Measurements from ENCODE around the gene AP3B1. TPM values are rescaled to one million over a fixed set of nuclear protein-coding genes. Genes with fewer than 3 reads are reported as not detected.
"Not testable (repeated sequence)": the region's sequence is repeated elsewhere in the genome, so short reads cannot be mapped to it uniquely, and the experiment has no call there.

Gene AP3B1
- total RNA-seq, 2 experiments from 2014 or later = 32.5 to 39.5 TPM

- peaks cover 60% of the 10 kb centered on the region for H3K36me3 ChIP-seq (ENCODE audit: insufficient read depth, low read length)
- peaks cover 12% of the 10 kb centered on the region; the same call in 1 of the 2 replicates for H3K9me3 ChIP-seq (ENCODE audit: low read length)
- no peak overlapping the region for H2AFZ ChIP-seq (ENCODE audit: low read length)
- no peak overlapping the region for H3K4me3 ChIP-seq (ENCODE audit: low read depth, low read length, poor library complexity, severe bottlenecking)
- H4K20me1 ChIP-seq (ENCODE audit: insufficient read depth, low read length) = no peaks in the 10 kb centered on the region
- intact Hi-C loops (cut with micrococcal nuclease; ENCODE audit: unreplicated experiment) = no loop called here
- H3K4me1 ChIP-seq (ENCODE audit: insufficient read depth, low read length, poor library complexity, severe bottlenecking) = no peaks in the 10 kb centered on the region
- no peak for TF ChIP-seq CTCF (conservative IDR thresholded peaks at IDR 0.05; ENCODE audit: low read length)
- CTCF ChIA-PET (ENCODE audit: unreplicated experiment) = no interaction called here
- no TSS peak for BruUV-seq (replicated peaks)
- H3K79me2 ChIP-seq (ENCODE audit: insufficient read depth, low read depth, low read length) = no peaks in the 10 kb centered on the region
- no peak overlapping the region for H3K27ac ChIP-seq (ENCODE audit: low read depth, low read length, poor library complexity, severe bottlenecking)
- POLR2A ChIA-PET = interaction anchor here (0.6 to 1.3 kb wide), 2 partner anchors 9 to 1029 kb away, joined by 4 to 5 read pairs; no protein-coding TSS in a partner anchor
- no peak overlapping the region for H3K4me2 ChIP-seq (ENCODE audit: low read length)
- no peaks in the 10 kb centered on the region for H3K9me2 ChIP-seq (ENCODE audit: insufficient read depth, low read length)
- DNase-seq (ENCODE audit: low spot score) = no peak
These were observed 90.3 kb downstream of the AP3B1 start for GRCh38 chr5:78204241-78204640.

- H3K9me3 ChIP-seq (ENCODE audit: low read length) = peaks cover 12% of the 10 kb centered on the region; the same call in 1 of the 2 replicates
- BruUV-seq (replicated peaks) = no TSS peak
- intact Hi-C loops (cut with micrococcal nuclease; ENCODE audit: unreplicated experiment) = no loop called here
- ChIA-PET CTCF (ENCODE audit: unreplicated experiment) (no interaction called here), POLR2A (interaction anchor here (0.6 to 1.3 kb wide), 2 partner anchors 9 to 1029 kb away, joined by 4 to 5 read pairs; no protein-coding TSS in a partner anchor)
- peaks cover 60% of the 10 kb centered on the region for H3K36me3 ChIP-seq (ENCODE audit: insufficient read depth, low read length)
- H3K79me2 ChIP-seq (ENCODE audit: insufficient read depth, low read depth, low read length) = no peaks in the 10 kb centered on the region
- H3K9me2 ChIP-seq (ENCODE audit: insufficient read depth, low read length) = no peaks in the 10 kb centered on the region
- no peak overlapping the region for H3K4me2 ChIP-seq (ENCODE audit: low read length)
- DNase-seq (ENCODE audit: low spot score) = no peak
- no peaks in the 10 kb centered on the region for H3K4me1 ChIP-seq (ENCODE audit: insufficient read depth, low read length, poor library complexity, severe bottlenecking)
- no peaks in the 10 kb centered on the region for H4K20me1 ChIP-seq (ENCODE audit: insufficient read depth, low read length)
- TF ChIP-seq CTCF (conservative IDR thresholded peaks at IDR 0.05; ENCODE audit: low read length) (no peak), EZH2phosphoT487 (IDR thresholded peaks at IDR 0.05; ENCODE audit: borderline replicate concordance, low read depth, low read length) (no peak)
- no peak overlapping the region for H3K27ac ChIP-seq (ENCODE audit: low read depth, low read length, poor library complexity, severe bottlenecking)
- H3K4me3 ChIP-seq (ENCODE audit: low read depth, low read length, poor library complexity, severe bottlenecking) = no peak overlapping the region
- H2AFZ ChIP-seq (ENCODE audit: low read length) = no peak overlapping the region
These were observed 90.7 kb downstream of the AP3B1 start for GRCh38 chr5:78203815-78204214.

- CTCF ChIA-PET (ENCODE audit: unreplicated experiment) = no interaction called here
- no peaks in the 10 kb centered on the region for H3K9me3 ChIP-seq (ENCODE audit: low read length)
- no peak for DNase-seq (ENCODE audit: low spot score)
- POLR2A ChIA-PET = interaction anchor here (0.7 to 1.2 kb wide), 2 partner anchors 15 to 52 kb away, joined by 3 read pairs; no protein-coding TSS in a partner anchor
- H2AFZ ChIP-seq (ENCODE audit: low read length) = no peak overlapping the region
- no peaks in the 10 kb centered on the region; the same call in 1 of the 2 replicates for H3K79me2 ChIP-seq (ENCODE audit: insufficient read depth, low read depth, low read length)
- H3K27ac ChIP-seq (ENCODE audit: low read depth, low read length, poor library complexity, severe bottlenecking) = no peak overlapping the region
- no peaks in the 10 kb centered on the region for H3K36me3 ChIP-seq (ENCODE audit: insufficient read depth, low read length)
- no peak for TF ChIP-seq EZH2phosphoT487 (IDR thresholded peaks at IDR 0.05; ENCODE audit: borderline replicate concordance, low read depth, low read length)
- no peak for TF ChIP-seq CTCF (conservative IDR thresholded peaks at IDR 0.05; ENCODE audit: low read length)
- H3K4me2 ChIP-seq (ENCODE audit: low read length) = no peak overlapping the region
- H3K4me1 ChIP-seq (ENCODE audit: insufficient read depth, low read length, poor library complexity, severe bottlenecking) = no peaks in the 10 kb centered on the region
- no peaks in the 10 kb centered on the region for H4K20me1 ChIP-seq (ENCODE audit: insufficient read depth, low read length)
- no peak overlapping the region for H3K4me3 ChIP-seq (ENCODE audit: low read depth, low read length, poor library complexity, severe bottlenecking)
- BruUV-seq (replicated peaks) = no TSS peak
- H3K9me2 ChIP-seq (ENCODE audit: insufficient read depth, low read length) = no peaks in the 10 kb centered on the region
- intact Hi-C loops (cut with micrococcal nuclease; ENCODE audit: unreplicated experiment) = no loop called here
These were observed 104.1 kb downstream of the AP3B1 start for GRCh38 chr5:78190402-78190801.

- BruUV-seq (replicated peaks); H3K79me2 ChIP-seq (ENCODE audit: insufficient read depth, low read depth, low read length); H3K9me3 ChIP-seq (ENCODE audit: low read length); POLR2A ChIA-PET; H3K4me2 ChIP-seq (ENCODE audit: low read length); H3K27ac ChIP-seq (ENCODE audit: low read depth, low read length, poor library complexity, severe bottlenecking); intact Hi-C loops (cut with micrococcal nuclease; ENCODE audit: unreplicated experiment); H3K4me3 ChIP-seq (ENCODE audit: low read depth, low read length, poor library complexity, severe bottlenecking); DNase-seq (ENCODE audit: low spot score); H2AFZ ChIP-seq (ENCODE audit: low read length); H4K20me1 ChIP-seq (ENCODE audit: insufficient read depth, low read length); H3K4me1 ChIP-seq (ENCODE audit: insufficient read depth, low read length, poor library complexity, severe bottlenecking); H3K36me3 ChIP-seq (ENCODE audit: insufficient read depth, low read length); H3K9me2 ChIP-seq (ENCODE audit: insufficient read depth, low read length); CTCF ChIA-PET (ENCODE audit: unreplicated experiment): not testable (repeated sequence)
These were observed 105.8 kb downstream of the AP3B1 start for GRCh38 chr5:78188681-78189080.

All from OCI-LY7 (cell line).